ENCODE results near the gene BSN.

The BSN gene

GRCh38 chr3:49629451-49629850, 75.2 kb downstream of the BSN start:
- DNase-seq: no peak

GRCh38 chr3:49629866-49630265, 75.6 kb downstream of the BSN start:
- no peak for DNase-seq

- no peak for DNase-seq
Measured at GRCh38 chr3:49630784-49631183, 76.5 kb downstream of the BSN start.

- no peak for DNase-seq
Measured at GRCh38 chr3:49634736-49635135, 80.5 kb downstream of the BSN start.

GRCh38 chr3:49636883-49637609, 82.8 kb downstream of the BSN start:
- DNase-seq: no peak

GRCh38 chr3:49638445-49638844, 84.2 kb downstream of the BSN start:
- DNase-seq: no peak

- DNase-seq: no peak
Measured at GRCh38 chr3:49639551-49639950, 85.3 kb downstream of the BSN start.

- no peak for DNase-seq
Measured at GRCh38 chr3:49641292-49641691, 87.0 kb downstream of the BSN start.

- no peak for DNase-seq
Measured at GRCh38 chr3:49641921-49642707, 87.8 kb downstream of the BSN start.

- DNase-seq: no peak
Measured at GRCh38 chr3:49642708-49643145, 88.5 kb downstream of the BSN start.

- no peak for DNase-seq
Measured at GRCh38 chr3:49644684-49645083, 90.4 kb downstream of the BSN start.

- DNase-seq: no peak
Measured at GRCh38 chr3:49646236-49646635, 92.0 kb downstream of the BSN start.

- no peak for DNase-seq
Measured at GRCh38 chr3:49647741-49648140, 93.5 kb downstream of the BSN start.

- no peak for DNase-seq
Measured at GRCh38 chr3:49648354-49649019, 94.2 kb downstream of the BSN start.

- no peak for DNase-seq
Measured at GRCh38 chr3:49649576-49649975, 95.3 kb downstream of the BSN start.

- no peak for DNase-seq
Measured at GRCh38 chr3:49650177-49650576, 95.9 kb downstream of the BSN start.

GRCh38 chr3:49650637-49651036, 96.4 kb downstream of the BSN start:
- no peak for DNase-seq

- no peak for DNase-seq
Measured at GRCh38 chr3:49652218-49652902, 98.1 kb downstream of the BSN start.

- DNase-seq: no peak
Measured at GRCh38 chr3:49652903-49653415, 98.7 kb downstream of the BSN start.

- DNase-seq: no peak
Measured at GRCh38 chr3:49653621-49654020, 99.3 kb downstream of the BSN start.

- no peak for DNase-seq
Measured at GRCh38 chr3:49654176-49654825, 100.0 kb downstream of the BSN start.

- no peak for DNase-seq
Measured at GRCh38 chr3:49654955-49655556, 100.8 kb downstream of the BSN start.

Data from activated naive CD4-positive, alpha-beta T cell treated with Interleukin-2 at 50 U/mL for 16 hours (primary cell).